ENCODE results near the gene FCHO2.

- TF ChIP-seq CTCF (IDR thresholded peaks at IDR 0.05; ENCODE audit: extremely low read depth in 1 of 2, insufficient read depth in 1 of 2, low read depth in 1 of 2, low read length in 2 of 2) (no peak), POLR2AphosphoS5 (IDR thresholded peaks at IDR 0.05; ENCODE audit: insufficient read depth, low read depth, low read length) (no peak), EZH2 (IDR thresholded peaks at IDR 0.05; ENCODE audit: borderline replicate concordance, low read depth, low read length, severe bottlenecking) (no peak), POLR2A (IDR thresholded peaks at IDR 0.05; ENCODE audit: low read depth, low read length) (no peak), JUN (IDR thresholded peaks at IDR 0.05; ENCODE audit: borderline replicate concordance, insufficient read depth, insufficient read length, low read depth) (no peak), GATA2 (IDR thresholded peaks at IDR 0.05; ENCODE audit: insufficient read depth, insufficient read length, low read depth, low read length) (no peak), MYC (IDR thresholded peaks at IDR 0.05; ENCODE audit: low read depth, low read length) (no peak), FOS (IDR thresholded peaks at IDR 0.05; ENCODE audit: borderline replicate concordance, insufficient read depth, low read length) (no peak), MAX (IDR thresholded peaks at IDR 0.05; ENCODE audit: insufficient read depth, insufficient read length) (no peak)
Measured at GRCh38 chr5:73110190-73110589, 154.3 kb downstream of the FCHO2 start.
